ENCODE data around the gene CCDC148. TPM values are rescaled to one million over a fixed set of nuclear protein-coding genes. Genes with fewer than 3 reads are reported as not detected.

CCDC148 gene
- total RNA-seq, 1 donor from 2014 or later: not detected

DNA sequence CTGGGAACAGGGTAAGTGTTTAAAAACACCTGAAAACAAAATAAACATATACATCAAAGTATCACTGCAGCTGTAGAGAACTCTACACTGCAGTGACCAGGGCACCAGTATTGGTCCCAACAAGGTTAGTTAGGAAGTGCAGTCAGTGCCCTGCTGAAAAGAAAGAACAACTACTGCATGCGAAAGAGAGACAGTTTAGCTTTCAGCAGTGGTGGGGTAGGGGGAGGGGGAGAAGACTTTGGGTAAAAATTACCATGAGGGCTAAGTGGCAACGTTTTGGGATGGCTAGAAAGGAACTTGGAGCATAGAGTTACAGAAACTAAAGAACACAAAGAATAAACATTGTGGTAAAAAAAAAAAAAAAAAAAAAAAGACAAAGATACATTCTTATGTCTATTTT is 242.8 kb downstream of the CCDC148 start:
- no peaks in the 10 kb centered on the region for H3K9me3 Mint-ChIP-seq
- DNase-seq: no peak
- TF ChIP-seq, protein P1, sequence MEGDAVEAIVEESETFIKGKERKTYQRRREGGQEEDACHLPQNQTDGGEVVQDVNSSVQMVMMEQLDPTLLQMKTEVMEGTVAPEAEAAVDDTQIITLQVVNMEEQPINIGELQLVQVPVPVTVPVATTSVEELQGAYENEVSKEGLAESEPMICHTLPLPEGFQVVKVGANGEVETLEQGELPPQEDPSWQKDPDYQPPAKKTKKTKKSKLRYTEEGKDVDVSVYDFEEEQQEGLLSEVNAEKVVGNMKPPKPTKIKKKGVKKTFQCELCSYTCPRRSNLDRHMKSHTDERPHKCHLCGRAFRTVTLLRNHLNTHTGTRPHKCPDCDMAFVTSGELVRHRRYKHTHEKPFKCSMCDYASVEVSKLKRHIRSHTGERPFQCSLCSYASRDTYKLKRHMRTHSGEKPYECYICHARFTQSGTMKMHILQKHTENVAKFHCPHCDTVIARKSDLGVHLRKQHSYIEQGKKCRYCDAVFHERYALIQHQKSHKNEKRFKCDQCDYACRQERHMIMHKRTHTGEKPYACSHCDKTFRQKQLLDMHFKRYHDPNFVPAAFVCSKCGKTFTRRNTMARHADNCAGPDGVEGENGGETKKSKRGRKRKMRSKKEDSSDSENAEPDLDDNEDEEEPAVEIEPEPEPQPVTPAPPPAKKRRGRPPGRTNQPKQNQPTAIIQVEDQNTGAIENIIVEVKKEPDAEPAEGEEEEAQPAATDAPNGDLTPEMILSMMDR (IDR thresholded peaks at IDR 0.05): no peak
- H3K27me3 Mint-ChIP-seq: no peaks in the 10 kb centered on the region
- intact Hi-C loops (cut with micrococcal nuclease): loop anchor here (2.0 kb wide), 1 partner anchor 23 kb away; no protein-coding TSS in a partner anchor
- peaks cover 30% of the 10 kb centered on the region for H3K4me1 Mint-ChIP-seq
- H3K4me3 Mint-ChIP-seq: no peak overlapping the region
- H3K27ac Mint-ChIP-seq: no peak overlapping the region
- no peak for ATAC-seq (ENCODE audit: low read depth)
- no peaks in the 10 kb centered on the region for H3K36me3 Mint-ChIP-seq (ENCODE audit: low read depth)
- POLR2A ChIA-PET: no interaction called here
- CTCF ChIA-PET: no interaction called here

DNA sequence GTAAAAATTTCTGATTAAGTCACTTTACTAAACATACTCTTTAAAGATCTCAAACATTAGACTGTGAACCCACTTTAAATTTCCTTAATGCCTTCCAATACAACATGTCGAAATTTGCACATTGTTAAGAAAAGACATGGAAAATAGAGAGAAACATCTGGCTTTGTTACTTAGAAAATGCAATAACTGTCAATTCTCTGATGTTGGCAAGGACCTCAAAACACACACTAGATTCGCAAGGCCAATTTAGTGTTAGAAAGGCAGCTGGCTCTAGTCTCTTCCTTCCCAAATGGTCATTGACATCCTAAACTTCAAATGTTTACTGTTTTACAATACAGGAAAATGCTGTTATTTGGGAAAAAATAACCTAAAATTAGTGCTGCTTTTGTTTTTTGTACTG is 244.3 kb downstream of the CCDC148 start:
- H3K9me3 Mint-ChIP-seq: no peaks in the 10 kb centered on the region
- no peaks in the 10 kb centered on the region for H3K27me3 Mint-ChIP-seq
- ATAC-seq (ENCODE audit: low read depth): no peak
- intact Hi-C loops (cut with micrococcal nuclease): no loop called here
- no peak overlapping the region for H3K4me3 Mint-ChIP-seq
- H3K27ac Mint-ChIP-seq: no peak overlapping the region
- POLR2A ChIA-PET: no interaction called here
- H3K36me3 Mint-ChIP-seq (ENCODE audit: low read depth): no peaks in the 10 kb centered on the region
- TF ChIP-seq, protein P1 (IDR thresholded peaks at IDR 0.05): no peak
- no peak for DNase-seq
- CTCF ChIA-PET: no interaction called here
- peaks cover 22% of the 10 kb centered on the region for H3K4me1 Mint-ChIP-seq

DNA sequence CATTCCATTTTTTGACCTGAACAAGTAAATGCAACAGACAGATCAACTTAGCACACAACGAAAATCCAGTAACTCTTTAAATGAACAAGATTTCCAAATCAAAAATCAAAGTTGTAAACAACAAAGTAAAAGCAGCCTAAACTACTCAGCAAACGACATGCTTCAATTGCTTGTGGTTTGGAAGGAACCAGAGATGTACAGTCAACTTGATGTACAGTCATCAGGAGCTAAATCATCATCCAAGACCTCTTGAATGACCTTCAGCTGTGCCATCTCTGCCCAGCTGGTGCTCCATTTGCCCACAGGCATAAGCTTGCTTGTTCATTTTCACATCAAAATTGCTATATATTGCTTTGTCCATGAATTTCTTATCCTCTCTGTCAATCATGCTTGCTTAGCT is 245.1 kb downstream of the CCDC148 start:
- intact Hi-C loops (cut with micrococcal nuclease): no loop called here
- CTCF ChIA-PET: no interaction called here
- POLR2A ChIA-PET: no interaction called here
- Mint-ChIP-seq H3K27me3 (no peaks in the 10 kb centered on the region), H3K4me3 (no peak overlapping the region), H3K9me3 (no peaks in the 10 kb centered on the region), H3K4me1 (peaks cover 18% of the 10 kb centered on the region), H3K36me3 (ENCODE audit: low read depth) (no peaks in the 10 kb centered on the region), H3K27ac (no peak overlapping the region)
- ATAC-seq (ENCODE audit: low read depth) (no peak), DNase-seq (no peak)
- TF ChIP-seq, protein P1 (IDR thresholded peaks at IDR 0.05): no peak

DNA sequence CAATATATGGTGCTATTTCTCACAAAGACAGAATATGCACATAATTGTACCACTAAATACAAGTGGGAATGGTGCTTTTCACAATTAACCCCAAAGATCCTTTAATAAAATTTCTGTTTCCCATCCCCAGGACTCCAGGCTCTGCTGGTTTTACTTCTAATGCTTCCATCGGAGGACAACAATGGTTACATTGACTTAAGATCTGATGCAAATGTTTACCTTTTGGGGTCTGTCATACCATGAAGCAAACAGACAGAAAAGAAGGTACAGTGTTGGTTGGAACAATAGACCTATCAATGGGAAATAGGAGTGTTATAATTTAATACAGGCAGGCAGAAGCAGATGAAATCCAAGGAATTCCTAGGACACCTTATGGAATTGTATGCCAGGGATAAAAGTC is 249.2 kb downstream of the CCDC148 start:
- Mint-ChIP-seq H3K9me3 (no peaks in the 10 kb centered on the region), H3K36me3 (ENCODE audit: low read depth) (no peaks in the 10 kb centered on the region), H3K27ac (no peak overlapping the region), H3K4me1 (peaks cover 3% of the 10 kb centered on the region), H3K27me3 (no peaks in the 10 kb centered on the region), H3K4me3 (no peak overlapping the region)
- TF ChIP-seq, protein P1 (IDR thresholded peaks at IDR 0.05): no peak
- ChIA-PET POLR2A (no interaction called here), CTCF (no interaction called here)
- DNase-seq (no peak), ATAC-seq (ENCODE audit: low read depth) (no peak)
- intact Hi-C loops (cut with micrococcal nuclease): no loop called here

DNA sequence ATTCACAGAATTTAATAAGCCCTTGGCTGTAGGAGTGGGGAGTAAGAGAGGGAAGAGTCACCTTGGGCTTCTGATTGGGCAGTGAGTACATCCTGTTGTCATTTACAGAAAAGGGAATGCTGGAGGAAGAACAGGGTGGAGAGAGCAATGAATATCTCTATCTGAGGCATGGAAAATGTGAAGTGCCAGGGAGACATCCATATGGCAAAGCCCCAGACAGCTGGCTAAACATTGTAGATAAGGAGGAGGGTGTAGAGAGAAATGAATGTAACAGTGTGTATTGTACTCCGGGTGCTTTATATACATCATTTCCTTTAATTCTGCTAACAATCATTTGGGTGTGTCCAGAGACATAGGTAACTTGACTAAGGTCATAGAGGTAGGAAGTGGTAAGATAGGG is 251.3 kb downstream of the CCDC148 start:
- CTCF ChIA-PET: no interaction called here
- no peak for ATAC-seq (ENCODE audit: low read depth)
- POLR2A ChIA-PET: no interaction called here
- H3K4me3 Mint-ChIP-seq: no peak overlapping the region
- no peak for DNase-seq
- no peaks in the 10 kb centered on the region for H3K27me3 Mint-ChIP-seq
- TF ChIP-seq, protein P1 (IDR thresholded peaks at IDR 0.05): no peak
- intact Hi-C loops (cut with micrococcal nuclease): no loop called here
- no peaks in the 10 kb centered on the region for H3K9me3 Mint-ChIP-seq
- no peak overlapping the region for H3K27ac Mint-ChIP-seq
- no peaks in the 10 kb centered on the region for H3K36me3 Mint-ChIP-seq (ENCODE audit: low read depth)
- no peaks in the 10 kb centered on the region for H3K4me1 Mint-ChIP-seq
